Tibial nerve (tissue), 3 donors: ENCODE measurements around the gene MBOAT2.

ENCODE experiments used
- CTCF ChIP-seq, 5 experiments: fragments of 200-600 bp in 3 of 5; fragments of 450-650 bp in 2 of 5; sonication (generic) in 3 of 5; IDR thresholded peaks; one replicate each; pipeline ENCODE4 v1.5.1; 2016 to 2019; ENCODE audit warnings: antibody characterized with exemption in 5 of 5, mild to moderate bottlenecking in 3 of 5, moderate library complexity in 2 of 5
- POLR2A ChIP-seq, 2 donors: fragments of 450-650 bp; IDR thresholded peaks; one replicate each; pipeline ENCODE4 v1.6.1; 2017; ENCODE audit warnings: antibody characterized with exemption in 2 of 2, mild to moderate bottlenecking in 2 of 2, moderate library complexity in 2 of 2

GRCh38 chr2:9001778-9002177, 1.7 kb downstream of the MBOAT2 start:
- no peak for TF ChIP-seq CTCF (IDR thresholded peaks at IDR 0.05)
- TF ChIP-seq POLR2A (IDR thresholded peaks at IDR 0.05): no peak
